Thoracic aorta (tissue), 2 donors: ENCODE data around the gene EFHC1. TPM values are rescaled to one million over a fixed set of nuclear protein-coding genes. Genes with fewer than 3 reads are reported as not detected.
"Not testable (repeated sequence)": the region's sequence is repeated elsewhere in the genome, so short reads cannot be mapped to it uniquely, and the experiment has no call there.

ENCODE experiments used
- ATAC-seq: fragments of 150-250 bp; one replicate; pipeline ENCODE4 v1.8.0; 2017; ENCODE audit warnings: low read depth; ENCODE audit not compliant: insufficient number of reproducible peaks, low FRiP score
- DNase-seq: peaks from one replicate; pipeline ENCODE4 v3.0.0-alpha.2; 2020; ENCODE audit warnings: low spot score
- H3K27ac ChIP-seq, 2 donors: fragments of 200-600 bp; sonication (generic); 1 replicate in 1 of 2; 2 replicates in 1 of 2; pipeline ENCODE4 v1.5.1; 2016; ENCODE audit warnings: mild to moderate bottlenecking in 2 of 2, moderate library complexity in 2 of 2
- H3K27me3 ChIP-seq: fragments of 200-600 bp; sonication (generic); replicated peaks from 2 replicates; pipeline ENCODE4 v1.6.0; 2016; ENCODE audit warnings: mild to moderate bottlenecking; ENCODE audit not compliant: insufficient read depth
- H3K36me3 ChIP-seq: fragments of 200-600 bp; sonication (generic); one replicate; pipeline ENCODE4 v1.5.1; 2016
- H3K4me1 ChIP-seq, 2 donors: fragments of 200-600 bp; sonication (generic); 1 replicate in 1 of 2; 2 replicates in 1 of 2; pipeline versions ENCODE4 v1.5.1 to v1.6.0; 2016; ENCODE audit warnings: low read depth in 2 of 2, mild to moderate bottlenecking in 1 of 2; ENCODE audit not compliant: control insufficient read depth in 1 of 2
- H3K4me3 ChIP-seq: fragments of 200-600 bp; sonication (generic); 2 replicates; pipeline ENCODE4 v1.5.1; 2016; ENCODE audit warnings: mild to moderate bottlenecking
- H3K9me3 ChIP-seq: fragments of 200-600 bp; sonication (generic); 2 replicates; pipeline ENCODE4 v1.5.1; 2016
- CTCF ChIP-seq: fragments of 200-600 bp; sonication (generic); IDR thresholded peaks from one replicate; pipeline ENCODE4 v1.5.1; 2019; ENCODE audit warnings: antibody characterized with exemption
- total RNA-seq, 2 donors: library from RNA; depleted of rRNA; stranded (reverse); fragments of >200 nt; gene quantifications; one replicate each; pipeline versions ENCODE4 v1.1.0 to v1.2.3, GENCODE V29; 2016

The EFHC1 gene
- total RNA-seq, 2 donors from 2014 or later = 13.5 to 14.9 TPM

GRCh38 chr6:52435345-52435744, 15.2 kb downstream of the EFHC1 start:
- no peak for ATAC-seq
- Histone ChIP-seq H3K9me3 (no peaks in the 10 kb centered on the region), H3K36me3 (no peaks in the 10 kb centered on the region)

GRCh38 chr6:52438926-52439325, 18.8 kb downstream of the EFHC1 start:
- no peak overlapping the region for H3K4me3 ChIP-seq
- no peak for TF ChIP-seq CTCF
- DNase-seq = no peak

More at GRCh38 chr6:52435345-52435744, 15.2 kb downstream of the EFHC1 start:
- Histone ChIP-seq H3K27me3 (no peaks in the 10 kb centered on the region), H3K27ac (no peak overlapping the region), H3K4me1 (no peaks in the 10 kb centered on the region), H3K4me3 (no peak overlapping the region)
- no peak for DNase-seq
- TF ChIP-seq CTCF = no peak

GRCh38 chr6:52454556-52454955, 34.4 kb downstream of the EFHC1 start:
- no peak for ATAC-seq
- H3K27me3 ChIP-seq = no peaks in the 10 kb centered on the region
- H3K27ac ChIP-seq = no peak overlapping the region
- H3K36me3 ChIP-seq = no peaks in the 10 kb centered on the region
- TF ChIP-seq CTCF = no peak
- H3K9me3 ChIP-seq = no peaks in the 10 kb centered on the region
- H3K4me3 ChIP-seq = no peak overlapping the region
- no peaks in the 10 kb centered on the region for H3K4me1 ChIP-seq
- no peak for DNase-seq

More at GRCh38 chr6:52438926-52439325, 18.8 kb downstream of the EFHC1 start:
- no peak for ATAC-seq
- H3K36me3 ChIP-seq = no peaks in the 10 kb centered on the region
- H3K9me3 ChIP-seq = no peaks in the 10 kb centered on the region
- H3K27me3 ChIP-seq = no peaks in the 10 kb centered on the region
- H3K4me1 ChIP-seq = no peaks in the 10 kb centered on the region
- no peak overlapping the region for H3K27ac ChIP-seq

GRCh38 chr6:52457096-52457495, 37.0 kb downstream of the EFHC1 start:
- Histone ChIP-seq H3K27ac (no peak overlapping the region), H3K9me3 (no peaks in the 10 kb centered on the region), H3K36me3 (no peaks in the 10 kb centered on the region), H3K4me3 (no peak overlapping the region), H3K4me1 (no peaks in the 10 kb centered on the region), H3K27me3 (no peaks in the 10 kb centered on the region)
- ATAC-seq (no peak), DNase-seq (no peak)
- TF ChIP-seq CTCF = no peak

GRCh38 chr6:52461194-52461593, 41.1 kb downstream of the EFHC1 start:
- H3K27me3 ChIP-seq, DNase-seq, H3K4me3 ChIP-seq, H3K36me3 ChIP-seq, H3K27ac ChIP-seq, ATAC-seq, H3K9me3 ChIP-seq, H3K4me1 ChIP-seq: not testable (repeated sequence)

GRCh38 chr6:52474173-52474572, 54.0 kb downstream of the EFHC1 start:
- no peak overlapping the region for H3K27ac ChIP-seq
- no peak for TF ChIP-seq CTCF
- H3K4me3 ChIP-seq = no peak overlapping the region
- no peak for ATAC-seq
- no peaks in the 10 kb centered on the region for H3K9me3 ChIP-seq
- no peaks in the 10 kb centered on the region for H3K36me3 ChIP-seq
- H3K27me3 ChIP-seq = no peaks in the 10 kb centered on the region
- DNase-seq = no peak
- H3K4me1 ChIP-seq = no peaks in the 10 kb centered on the region
